ENCODE data around the gene CD226. TPM values are rescaled to one million over a fixed set of nuclear protein-coding genes. Genes with fewer than 3 reads are reported as not detected.
"Not testable (repeated sequence)": the region's sequence is repeated elsewhere in the genome, so short reads cannot be mapped to it uniquely, and the experiment has no call there.

CD226 gene
- total and polyA plus RNA-seq, 3 experiments from 2014 or later = 39.2 to 158 (median 150) TPM

DNA sequence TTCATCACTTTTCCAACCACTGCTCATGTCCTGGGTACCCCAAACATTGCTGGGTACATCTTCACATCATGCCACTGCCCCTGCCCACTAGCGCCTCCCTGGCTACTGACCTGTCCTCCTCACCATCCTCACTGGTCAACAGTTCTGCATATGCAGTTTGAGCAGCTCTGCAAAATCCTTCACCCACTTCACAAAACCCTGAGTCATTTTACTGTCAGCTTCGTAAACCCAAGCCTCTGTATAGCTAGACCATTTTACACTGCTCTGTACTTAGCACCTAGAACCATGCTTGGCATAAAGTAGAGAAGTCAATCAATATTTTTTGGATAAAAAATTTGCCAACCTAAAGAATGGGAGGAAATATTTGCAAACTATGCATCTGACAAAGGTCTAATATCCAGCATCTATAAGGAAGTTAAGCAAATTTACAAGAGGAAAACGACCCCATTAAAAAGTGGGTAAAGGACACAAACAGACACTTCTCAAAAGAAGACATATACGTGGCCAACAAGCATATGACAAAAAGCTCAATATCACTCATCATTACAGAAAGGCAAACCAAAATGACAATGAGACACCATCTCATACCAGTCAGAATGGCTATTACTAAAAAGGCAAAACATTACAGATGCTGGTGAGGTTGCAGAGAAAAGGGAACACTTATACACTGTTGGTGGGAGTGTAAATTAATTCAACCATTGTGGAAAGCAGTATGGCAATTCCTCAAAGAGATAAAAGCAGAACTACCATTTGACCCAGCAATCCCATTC is 48.3 kb downstream of the CD226 start:
- not testable (repeated sequence) for H3K27ac ChIP-seq (ENCODE audit: low read depth, low read length); H3K36me3 ChIP-seq (ENCODE audit: insufficient read depth, low read length); H3K9me3 Mint-ChIP-seq; H3K27me3 Mint-ChIP-seq; H3K9me3 ChIP-seq (ENCODE audit: low read length); DNase-seq; H3K4me3 ChIP-seq (ENCODE audit: low read length); H3K27me3 ChIP-seq (ENCODE audit: insufficient read depth, low read length, poor library complexity, severe bottlenecking)
- Mint-ChIP-seq H3K27ac (peak overlapping the region; percentile 23 to 89 (median 70)), H3K4me1 (peaks cover 67 to 85% (median 79%) of the 10 kb centered on the region in 3 donors), H3K36me3 (peaks cover 0 to 35% (median 14%) of the 10 kb centered on the region in 3 donors), H3K4me3 (peak overlapping the region; percentile 51 to 91 (median 71))
- H3K4me1 ChIP-seq (ENCODE audit: insufficient read depth, low read length) = peaks cover 44% of the 10 kb centered on the region
- ChIA-PET POLR2A (interaction anchor here (2.5 kb wide), 1 partner anchor 36 kb away, joined by 14 read pairs; no protein-coding TSS in a partner anchor), CTCF (interaction anchor here (1.0 to 1.8 kb wide), 6 partner anchors 8 to 60 kb away, joined by 3 to 10 read pairs (median 3); no protein-coding TSS in a partner anchor)

DNA sequence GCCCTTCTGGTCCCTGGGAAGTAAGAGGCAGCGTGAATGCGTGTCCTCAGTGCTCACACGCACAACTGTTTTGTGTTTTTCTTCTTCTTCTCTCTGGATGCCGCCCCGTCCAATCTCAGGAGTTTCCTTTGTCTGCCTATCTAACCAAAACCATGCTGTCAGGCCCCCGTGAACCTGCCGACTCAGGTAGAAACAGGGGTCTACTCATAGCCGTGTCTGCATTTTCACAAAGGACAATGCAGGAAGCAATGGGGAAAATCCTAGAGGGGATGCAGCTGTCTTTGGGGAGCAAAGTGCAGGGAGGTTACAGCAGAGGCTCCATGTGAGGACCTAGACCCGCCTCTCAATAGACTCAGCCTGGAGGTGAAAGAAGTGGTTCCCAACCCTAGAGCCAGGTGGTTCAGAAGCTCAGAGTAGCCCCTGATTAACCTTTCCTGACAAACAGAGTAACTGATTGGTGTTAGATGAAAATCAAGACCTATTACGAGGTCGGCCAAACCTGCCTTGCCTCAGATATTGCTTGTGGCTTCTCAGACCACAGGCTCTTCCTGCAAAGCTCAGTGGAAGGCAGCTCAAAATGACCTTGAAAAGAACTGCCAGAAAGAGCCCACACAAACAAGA is 49.3 kb downstream of the CD226 start:
- Mint-ChIP-seq H3K27ac (peak overlapping the region; percentile 86 to 99 (median 94)), H3K4me3 (peak overlapping the region; percentile 67 to 91 (median 83)), H3K9me3 (peaks cover 0 to 2% (median 0%) of the 10 kb centered on the region in 5 donors), H3K27me3 (peaks cover 0 to 5% of the 10 kb centered on the region in 2 donors), H3K36me3 (peaks cover 0 to 34% (median 15%) of the 10 kb centered on the region in 3 donors), H3K4me1 (peaks cover 69 to 86% (median 81%) of the 10 kb centered on the region in 3 donors)
- Histone ChIP-seq H3K9me3 (ENCODE audit: low read length) (no peaks in the 10 kb centered on the region), H3K27me3 (ENCODE audit: insufficient read depth, low read length, poor library complexity, severe bottlenecking) (no peaks in the 10 kb centered on the region), H3K4me3 (ENCODE audit: low read length) (peak overlapping the region; percentile 57), H3K36me3 (ENCODE audit: insufficient read depth, low read length) (peaks cover 9% of the 10 kb centered on the region), H3K27ac (ENCODE audit: low read depth, low read length) (peak overlapping the region; percentile 9), H3K4me1 (ENCODE audit: insufficient read depth, low read length) (peaks cover 44% of the 10 kb centered on the region)
- ChIA-PET CTCF (interaction anchor here (1.0 to 1.8 kb wide), 8 partner anchors 9 to 61 kb away, joined by 3 to 10 read pairs (median 3); no protein-coding TSS in a partner anchor), POLR2A (interaction anchor here (0.7 to 2.5 kb wide), 4 partner anchors 12 to 46 kb away, joined by 3 to 14 read pairs (median 5); no protein-coding TSS in a partner anchor)
- peak in 3 of 5 donors; percentile 14 to 52 (median 29) for DNase-seq

GRCh38 chr18:69897397-69898108 is 50.1 kb downstream of the CD226 start:
- no peaks in the 10 kb centered on the region for H3K27me3 ChIP-seq (ENCODE audit: insufficient read depth, low read length, poor library complexity, severe bottlenecking)
- ChIA-PET CTCF (interaction anchor here (1.0 to 1.4 kb wide), 3 partner anchors 12 to 58 kb away, joined by 3 to 5 read pairs (median 3); no protein-coding TSS in a partner anchor), POLR2A (interaction anchor here (0.5 to 2.5 kb wide), 5 partner anchors 12 to 47 kb away, joined by 3 to 14 read pairs (median 3); no protein-coding TSS in a partner anchor)
- H3K27ac ChIP-seq (ENCODE audit: low read depth, low read length) = peak overlapping the region; percentile 9
- H3K36me3 Mint-ChIP-seq = peaks cover 4 to 34% (median 18%) of the 10 kb centered on the region in 3 donors
- H3K27me3 Mint-ChIP-seq = peaks cover 0 to 4% of the 10 kb centered on the region in 2 donors
- peak in 4 of 5 donors; percentile 13 to 72 (median 48) for DNase-seq
- no peaks in the 10 kb centered on the region for H3K9me3 ChIP-seq (ENCODE audit: low read length)
- H3K4me3 Mint-ChIP-seq = peak overlapping the region; percentile 67 to 91 (median 83)
- peak overlapping the region; percentile 57 for H3K4me3 ChIP-seq (ENCODE audit: low read length)
- H3K27ac Mint-ChIP-seq = peak overlapping the region; percentile 86 to 99 (median 94)
- peaks cover 44% of the 10 kb centered on the region for H3K4me1 ChIP-seq (ENCODE audit: insufficient read depth, low read length)
- peaks cover 69 to 87% (median 83%) of the 10 kb centered on the region in 3 donors for H3K4me1 Mint-ChIP-seq
- H3K9me3 Mint-ChIP-seq = peaks cover 0 to 2% (median 0%) of the 10 kb centered on the region in 5 donors
- peaks cover 9% of the 10 kb centered on the region for H3K36me3 ChIP-seq (ENCODE audit: insufficient read depth, low read length)

DNA sequence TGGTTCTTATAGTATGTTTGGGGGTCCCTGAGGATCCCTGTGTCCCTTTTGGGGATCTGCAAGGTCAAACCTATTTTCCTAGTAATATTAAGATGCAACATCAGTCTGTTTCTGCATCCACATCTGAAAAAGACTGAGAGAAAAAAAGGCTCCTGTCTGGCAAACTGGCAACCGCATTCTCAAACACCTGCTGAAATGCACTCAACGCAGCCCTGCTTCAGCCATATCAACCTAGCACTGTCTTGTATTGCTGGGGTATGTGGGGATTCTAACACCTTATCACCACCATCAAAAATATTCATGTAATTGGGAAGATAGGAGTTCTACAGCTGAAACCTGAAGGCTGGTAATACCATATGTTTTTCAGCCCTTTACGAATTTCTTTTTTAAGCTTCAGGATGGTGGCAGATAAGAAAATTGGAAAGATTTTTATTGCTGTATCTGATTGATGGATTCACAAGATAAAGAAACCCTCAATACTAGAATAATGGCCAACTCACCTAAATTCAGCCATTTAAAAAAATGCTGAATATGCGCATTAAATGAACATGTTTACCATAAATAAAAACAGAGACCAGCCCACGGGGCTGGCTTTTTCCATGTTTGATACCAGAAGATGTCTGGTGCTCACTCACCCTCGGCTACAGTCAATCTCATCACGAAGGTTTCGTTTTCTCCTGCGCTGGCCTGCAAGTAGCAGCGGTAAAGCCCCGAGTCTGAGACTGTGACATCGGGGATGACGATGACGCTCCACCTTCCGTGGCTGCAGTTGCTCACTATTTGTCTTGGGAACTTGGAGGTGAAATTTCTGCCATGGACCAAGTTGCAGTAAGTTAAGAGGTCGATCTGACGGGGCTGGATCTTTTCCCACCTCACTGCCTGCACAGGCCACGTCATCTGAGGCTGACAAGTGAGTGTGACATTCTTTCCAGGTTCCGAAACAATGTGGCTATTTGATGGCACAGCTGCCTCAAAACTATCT is 52.3 kb downstream of the CD226 start:
- Histone ChIP-seq H3K27me3 (ENCODE audit: insufficient read depth, low read length, poor library complexity, severe bottlenecking) (no peaks in the 10 kb centered on the region), H3K36me3 (ENCODE audit: insufficient read depth, low read length) (peaks cover 9% of the 10 kb centered on the region), H3K27ac (ENCODE audit: low read depth, low read length) (peak overlapping the region; percentile 60), H3K4me3 (ENCODE audit: low read length) (peak overlapping the region; percentile 38), H3K4me1 (ENCODE audit: insufficient read depth, low read length) (peaks cover 49% of the 10 kb centered on the region), H3K9me3 (ENCODE audit: low read length) (no peaks in the 10 kb centered on the region)
- Mint-ChIP-seq H3K27me3 (no peaks in the 10 kb centered on the region), H3K9me3 (peaks cover 0 to 10% (median 5%) of the 10 kb centered on the region in 5 donors), H3K4me1 (peaks cover 77 to 93% (median 91%) of the 10 kb centered on the region in 3 donors), H3K27ac (peak overlapping the region; percentile 86 to 99 (median 96)), H3K36me3 (peaks cover 21 to 40% (median 22%) of the 10 kb centered on the region in 3 donors), H3K4me3 (peak overlapping the region; percentile 72 to 91 (median 83))
- CTCF ChIA-PET = no interaction called here
- DNase-seq = peak in 4 of 5 donors; percentile 44 to 79 (median 56)
- POLR2A ChIA-PET = no interaction called here

DNA sequence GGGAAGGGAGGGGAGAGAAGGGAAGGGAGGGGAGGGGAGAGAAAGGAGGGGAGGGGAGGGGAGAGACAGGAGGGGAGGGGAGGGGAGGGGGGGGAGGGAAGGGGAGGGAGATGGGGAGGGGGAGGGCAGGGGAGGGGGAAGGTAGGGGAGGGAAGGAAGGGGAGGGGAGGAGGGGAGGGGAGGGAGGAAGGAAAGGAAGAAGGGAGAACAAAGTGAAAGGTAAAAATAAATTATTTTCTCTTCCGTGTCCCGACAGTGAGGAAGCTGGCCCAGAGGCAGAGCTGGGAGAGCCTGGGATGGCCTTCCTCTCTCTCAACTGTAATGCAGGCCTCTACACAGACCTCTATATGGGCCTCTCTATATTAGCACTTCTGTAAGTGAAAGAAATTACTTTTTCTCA is 53.2 kb downstream of the CD226 start:
- peaks cover 23 to 35% (median 23%) of the 10 kb centered on the region in 3 donors for H3K36me3 Mint-ChIP-seq
- H3K27me3 ChIP-seq (ENCODE audit: insufficient read depth, low read length, poor library complexity, severe bottlenecking) = no peaks in the 10 kb centered on the region
- no peaks in the 10 kb centered on the region for H3K27me3 Mint-ChIP-seq
- no peak overlapping the region for H3K4me3 ChIP-seq (ENCODE audit: low read length)
- peak overlapping the region; percentile 27 to 91 (median 83) for H3K4me3 Mint-ChIP-seq
- ChIA-PET POLR2A (no interaction called here), CTCF (no interaction called here)
- no peaks in the 10 kb centered on the region for H3K9me3 ChIP-seq (ENCODE audit: low read length)
- H3K4me1 ChIP-seq (ENCODE audit: insufficient read depth, low read length) = peaks cover 58% of the 10 kb centered on the region
- peaks cover 0 to 10% (median 3%) of the 10 kb centered on the region in 5 donors for H3K9me3 Mint-ChIP-seq
- H3K36me3 ChIP-seq (ENCODE audit: insufficient read depth, low read length) = peaks cover 9% of the 10 kb centered on the region
- H3K4me1 Mint-ChIP-seq = peaks cover 79 to 96% (median 93%) of the 10 kb centered on the region in 3 donors
- no peak for DNase-seq
- peak overlapping the region; percentile 60 for H3K27ac ChIP-seq (ENCODE audit: low read depth, low read length)
- H3K27ac Mint-ChIP-seq = peak overlapping the region; percentile 86 to 99 (median 96)

- Histone ChIP-seq H3K36me3 (ENCODE audit: insufficient read depth, low read length) (peaks cover 7% of the 10 kb centered on the region), H3K4me1 (ENCODE audit: insufficient read depth, low read length) (peaks cover 32% of the 10 kb centered on the region), H3K27me3 (ENCODE audit: insufficient read depth, low read length, poor library complexity, severe bottlenecking) (no peaks in the 10 kb centered on the region), H3K9me3 (ENCODE audit: low read length) (no peaks in the 10 kb centered on the region), H3K4me3 (ENCODE audit: low read length) (no peak overlapping the region), H3K27ac (ENCODE audit: low read depth, low read length) (no peak overlapping the region)
- H3K36me3 Mint-ChIP-seq = peaks cover 23 to 35% (median 26%) of the 10 kb centered on the region in 3 donors
- POLR2A ChIA-PET = no interaction called here
- H3K27ac Mint-ChIP-seq = peak overlapping the region in 7 of 8 donors; percentile 2 to 88 (median 47)
- peaks cover 0 to 10% (median 3%) of the 10 kb centered on the region in 5 donors for H3K9me3 Mint-ChIP-seq
- peaks cover 70 to 94% (median 90%) of the 10 kb centered on the region in 3 donors for H3K4me1 Mint-ChIP-seq
- DNase-seq = no peak
- no peaks in the 10 kb centered on the region for H3K27me3 Mint-ChIP-seq
- peak overlapping the region in 6 of 7 donors; percentile 19 to 57 (median 42) for H3K4me3 Mint-ChIP-seq
- CTCF ChIA-PET = no interaction called here
Measured at GRCh38 chr18:69890558-69890957, 57.1 kb downstream of the CD226 start.

All from CD8-positive, alpha-beta memory T cell (primary cell).